Fibroblast of skin of left biceps (primary cell): ENCODE data around the gene OR2AE1.

Source experiments
- DNase-seq, 2 experiments: peaks; one replicate each; pipeline ENCODE4 v3.0.0-alpha.2; 2013; ENCODE audit warnings: low read depth in 2 of 2

OR2AE1 gene

DNA sequence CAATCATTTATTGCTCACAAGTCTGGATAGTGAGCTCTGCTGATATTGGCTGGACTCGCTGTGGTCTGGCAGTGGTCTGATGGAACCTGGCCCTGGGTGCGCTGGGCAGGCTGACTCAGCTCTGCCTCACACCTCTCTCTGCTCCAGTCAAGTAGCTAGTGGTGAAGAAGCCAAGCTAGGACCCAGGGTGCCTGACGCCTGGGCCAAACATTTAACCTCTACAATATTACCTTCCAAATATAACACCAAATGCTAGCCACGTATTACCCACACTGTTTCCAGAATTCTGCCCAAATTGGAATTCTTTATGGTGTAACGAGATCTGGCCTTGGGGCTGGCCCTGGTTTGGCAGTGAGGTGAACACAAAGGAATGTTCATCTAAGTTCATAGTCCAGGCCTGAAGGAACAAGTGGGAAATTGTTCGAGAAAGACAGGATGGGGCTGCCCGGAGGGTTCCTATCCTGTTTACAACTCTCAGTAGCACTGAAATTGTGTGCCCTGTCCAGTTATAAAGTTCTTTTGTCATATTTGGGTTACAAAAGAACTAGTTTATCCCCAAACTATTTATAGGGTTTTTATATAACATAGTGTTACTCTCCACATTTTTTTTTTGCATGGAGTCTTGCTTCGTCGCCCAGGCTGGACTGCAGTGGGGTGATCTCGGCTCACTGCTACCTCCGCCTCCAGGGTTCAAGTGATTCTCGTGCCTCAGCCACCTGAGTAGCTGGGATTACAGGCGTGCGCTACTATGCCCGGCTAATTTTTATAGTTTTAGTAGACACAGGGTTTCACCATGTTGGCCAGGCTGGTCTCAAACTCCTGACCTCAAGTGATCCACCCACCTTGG lies 16.3 kb downstream of the OR2AE1 start:
- DNase-seq = peak in 1 of 2 experiments; percentile 20

- no peak for DNase-seq
Observed at GRCh38 chr7:99855236-99855635, 21.6 kb downstream of the OR2AE1 start.

GRCh38 chr7:99848420-99849216 lies 28.2 kb downstream of the OR2AE1 start:
- DNase-seq = no peak

GRCh38 chr7:99844328-99844727 lies 32.5 kb downstream of the OR2AE1 start:
- no peak for DNase-seq

DNA sequence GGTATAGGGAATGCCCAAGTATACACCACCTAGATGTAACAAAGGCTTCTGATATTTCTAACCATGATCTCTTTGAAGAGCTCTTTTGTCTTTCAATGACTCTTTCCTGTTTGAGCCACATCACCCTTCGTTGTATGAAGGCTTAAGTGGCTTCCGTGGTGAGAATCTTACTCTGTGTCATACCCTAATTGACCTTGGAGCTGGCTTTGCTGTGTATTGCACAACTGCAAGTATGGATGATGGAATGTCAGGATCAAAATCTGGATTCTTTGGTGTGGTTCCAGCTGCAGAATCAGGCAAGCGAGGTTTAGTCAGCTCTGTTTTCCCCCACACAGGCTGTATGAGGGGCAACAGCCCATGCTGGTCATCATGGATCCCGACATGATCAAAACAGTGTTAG lies 33.0 kb downstream of the OR2AE1 start:
- no peak for DNase-seq

- no peak for DNase-seq
Observed at GRCh38 chr7:99842926-99843325, 33.9 kb downstream of the OR2AE1 start.

DNA sequence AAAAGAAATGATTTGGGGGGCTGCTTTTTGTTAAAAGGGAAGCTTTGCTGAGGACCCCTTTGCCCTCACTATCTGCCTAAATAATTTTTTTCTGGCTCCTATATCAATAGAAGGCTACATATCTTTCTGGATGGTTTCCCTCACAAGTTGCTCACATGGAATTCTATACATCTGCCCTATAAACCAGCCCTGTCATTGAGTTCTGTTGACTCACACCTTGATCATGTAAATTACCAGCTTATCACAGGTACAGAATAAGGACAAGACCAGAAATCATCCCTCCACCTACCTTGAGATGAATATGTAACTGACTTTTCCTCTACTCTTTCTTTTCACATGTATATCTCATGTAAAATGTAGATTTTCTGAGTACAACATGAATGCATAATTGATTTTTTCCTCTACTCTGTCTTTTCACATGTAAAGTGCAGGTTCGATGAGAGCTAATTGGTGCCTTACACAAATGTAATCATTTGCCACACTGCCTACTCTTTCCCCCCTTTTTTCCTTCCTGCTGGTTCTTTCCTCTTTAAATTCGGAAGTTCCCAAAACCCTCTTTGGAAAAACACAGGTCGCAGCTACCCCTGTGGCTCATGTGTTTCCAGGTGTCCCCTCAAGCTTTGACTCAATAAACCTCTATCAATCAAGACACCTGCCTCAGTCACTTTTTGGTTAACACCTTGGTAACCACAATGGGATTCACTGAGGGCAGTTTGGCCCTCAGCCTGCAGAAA lies 36.5 kb downstream of the OR2AE1 start:
- DNase-seq = no peak

DNA sequence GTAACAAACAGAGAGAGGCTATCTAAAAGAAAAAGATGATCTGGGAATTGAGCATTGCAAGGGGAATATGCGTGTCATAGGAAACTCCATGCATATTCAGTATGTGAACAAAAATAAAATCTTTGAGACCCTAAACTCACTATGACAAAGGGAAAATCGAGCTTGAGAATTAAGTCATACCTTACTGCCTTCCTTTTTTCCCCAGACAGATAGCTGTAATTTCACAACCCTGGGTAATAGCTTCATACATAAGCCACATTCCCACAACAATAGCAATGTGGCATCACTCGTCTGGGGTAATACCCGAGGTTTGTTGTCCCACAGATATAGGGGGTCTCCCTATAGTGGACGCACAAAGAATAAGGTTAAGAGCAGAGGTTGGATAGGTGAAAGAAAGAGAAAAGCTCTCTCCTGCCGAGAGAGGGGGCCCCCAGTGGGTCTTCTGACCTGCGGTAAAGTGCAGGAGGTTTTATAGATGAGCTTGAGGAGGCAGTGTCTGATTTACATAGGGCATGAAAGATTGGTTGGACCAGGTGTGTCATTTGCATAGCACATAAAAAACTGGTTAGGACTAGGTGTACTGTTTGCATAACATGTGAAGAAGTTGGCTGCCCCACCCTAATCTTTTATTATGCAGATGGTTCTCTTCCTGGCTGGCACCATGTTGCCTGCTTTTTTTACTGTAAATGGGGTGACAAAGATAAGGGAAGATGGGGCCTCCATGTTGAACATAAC lies 37.4 kb downstream of the OR2AE1 start:
- DNase-seq = no peak

DNA sequence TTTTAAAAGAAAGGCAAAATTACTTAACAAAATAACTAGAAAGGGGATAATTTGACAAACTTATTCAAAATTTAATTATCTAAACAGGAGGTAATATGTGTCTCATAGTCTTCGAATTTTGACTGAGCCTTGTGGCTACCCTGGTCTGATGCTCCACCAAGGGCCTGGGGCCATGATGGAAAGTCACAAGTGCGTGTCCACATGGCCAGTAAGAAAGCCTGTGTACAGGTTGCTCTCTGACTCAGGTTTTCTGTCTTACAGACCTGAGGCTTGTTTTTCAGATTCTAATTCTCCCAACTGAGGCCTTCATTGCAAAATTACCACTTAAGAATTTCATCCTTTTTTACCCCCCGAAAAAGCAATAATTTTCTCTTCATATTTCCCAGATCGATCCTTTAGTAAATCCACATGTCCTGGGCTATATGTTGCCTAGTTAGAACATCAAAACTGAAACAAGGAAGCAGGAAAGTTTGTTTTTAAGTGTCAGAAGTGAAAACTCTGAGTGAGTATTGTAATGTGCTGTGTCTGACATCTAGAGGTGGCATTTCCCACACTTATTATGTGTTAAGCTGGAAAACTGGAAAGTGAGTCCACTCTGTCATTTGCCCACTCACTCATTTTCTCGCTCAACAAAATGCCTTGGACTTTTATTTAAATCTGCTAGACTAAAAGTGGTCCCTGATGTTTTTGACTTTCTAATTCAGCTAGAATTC lies 39.0 kb downstream of the OR2AE1 start:
- DNase-seq = no peak

DNA sequence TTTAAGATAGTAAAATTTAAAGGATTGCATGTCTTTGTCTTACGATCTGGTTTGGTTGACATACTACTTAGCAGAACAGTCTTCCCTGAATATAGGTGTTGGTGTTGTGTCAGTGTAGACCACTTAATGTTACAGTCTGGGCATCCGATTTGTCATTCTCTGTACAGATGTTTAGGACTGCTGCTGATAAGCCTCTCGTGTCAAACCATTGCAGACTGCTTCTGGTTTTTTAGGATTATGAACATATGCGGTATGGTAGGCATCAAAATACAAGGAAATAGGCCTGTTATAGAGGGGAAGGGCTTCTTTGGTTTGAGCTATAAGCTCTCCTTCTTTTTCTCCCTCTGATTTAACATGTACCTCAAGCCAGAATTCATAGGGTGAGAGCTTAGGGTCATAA lies 41.6 kb downstream of the OR2AE1 start:
- DNase-seq = no peak

- DNase-seq = no peak
Observed at GRCh38 chr7:99834382-99834781, 42.5 kb downstream of the OR2AE1 start.

- no peak for DNase-seq
Observed at GRCh38 chr7:99833289-99833877, 43.5 kb downstream of the OR2AE1 start.

GRCh38 chr7:99831595-99831994 lies 45.2 kb downstream of the OR2AE1 start:
- DNase-seq = no peak

DNA sequence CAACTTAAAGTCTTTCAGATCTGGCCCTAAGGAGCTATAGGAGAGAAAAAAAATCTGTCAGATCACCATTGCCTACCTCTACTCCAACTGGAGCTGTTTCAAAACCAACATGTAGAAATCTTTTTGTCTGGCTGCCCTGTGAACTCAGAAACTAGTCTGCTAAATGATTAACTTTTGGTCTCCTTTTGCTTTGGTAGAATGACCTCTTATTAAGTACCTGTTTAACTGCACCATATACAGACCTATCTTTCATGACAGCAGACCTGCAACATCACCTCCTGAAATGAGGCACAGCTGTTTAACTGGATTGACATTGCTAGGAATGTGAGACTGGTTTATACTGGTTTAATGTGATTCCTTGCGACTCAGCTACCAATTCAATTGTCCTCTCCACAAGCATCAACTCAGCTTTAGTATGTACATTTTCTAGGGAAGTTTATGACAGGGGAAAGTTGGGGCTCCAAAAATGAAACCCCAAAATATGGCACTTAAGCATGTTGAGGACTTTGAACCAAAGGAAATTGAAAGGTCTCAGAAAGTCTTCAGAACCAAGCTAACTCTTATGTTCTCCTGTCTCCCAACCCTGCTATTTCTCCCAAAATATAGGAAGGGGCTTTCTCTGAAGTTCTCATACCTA lies 47.2 kb downstream of the OR2AE1 start:
- no peak for DNase-seq

- no peak for DNase-seq
Observed at GRCh38 chr7:99828811-99829210, 48.0 kb downstream of the OR2AE1 start.

GRCh38 chr7:99827040-99827778 lies 49.6 kb downstream of the OR2AE1 start:
- no peak for DNase-seq
